HEK293T (cell line): ENCODE data around the gene GRIK4.

ENCODE experiments used
- ARNT ChIP-seq: fragments of 450-650 bp; IDR thresholded peaks from 2 replicates; pipeline ENCODE4 v1.6.1; 2017; ENCODE audit warnings: mild to moderate bottlenecking
- ELF4 ChIP-seq: fragments of 450-650 bp; IDR thresholded peaks from 2 replicates; pipeline ENCODE4 v1.6.1; 2017; ENCODE audit warnings: antibody characterized with exemption
- FOXA1 ChIP-seq: fragments of 450-650 bp; IDR thresholded peaks from 2 replicates; pipeline ENCODE4 v1.6.1; 2016; ENCODE audit warnings: mild to moderate bottlenecking
- FOXK2 ChIP-seq: fragments of 450-650 bp; IDR thresholded peaks from 2 replicates; pipeline ENCODE4 v1.6.1; 2016; ENCODE audit warnings: mild to moderate bottlenecking
- FOXM1 ChIP-seq: fragments of 450-650 bp; IDR thresholded peaks from 2 replicates; pipeline ENCODE4 v1.6.1; 2017; ENCODE audit warnings: mild to moderate bottlenecking, borderline replicate concordance
- HDGF ChIP-seq: fragments of 450-650 bp; IDR thresholded peaks from 2 replicates; pipeline ENCODE4 v1.6.1; 2017; ENCODE audit warnings: antibody characterized with exemption, borderline replicate concordance
- L3MBTL2 ChIP-seq: fragments of 450-650 bp; conservative IDR thresholded peaks from 2 replicates; pipeline ENCODE4 v1.6.1; 2016; ENCODE audit warnings: mild to moderate bottlenecking
- NFRKB ChIP-seq: fragments of 450-650 bp; IDR thresholded peaks from 2 replicates; pipeline ENCODE4 v1.6.1; 2016; ENCODE audit warnings: mild to moderate bottlenecking, moderate library complexity
- SP1 ChIP-seq: fragments of 450-650 bp; IDR thresholded peaks from 2 replicates; pipeline ENCODE4 v1.6.1; 2017
- SUZ12 ChIP-seq: fragments of 450-650 bp; IDR thresholded peaks from 2 replicates; pipeline ENCODE4 v1.6.1; 2016; ENCODE audit warnings: mild to moderate bottlenecking
- TARDBP ChIP-seq: fragments of 450-650 bp; IDR thresholded peaks from 2 replicates; pipeline ENCODE4 v1.6.1; 2016
- ZNF384 ChIP-seq: fragments of 450-650 bp; IDR thresholded peaks from 2 replicates; pipeline ENCODE4 v1.6.1; 2016

- TF ChIP-seq ELF4 (no peak), FOXK2 (no peak), FOXM1 (no peak), NFRKB (no peak), SP1 (no peak), SUZ12 (no peak), ARNT (no peak), L3MBTL2 (no peak), FOXA1 (no peak), ZNF384 (no peak), TARDBP (no peak), HDGF (no peak)
Observed at GRCh38 chr11:120793806-120794479, 282.4 kb downstream of the GRIK4 start.
